IMR-90 (cell line): ENCODE measurements around the gene CUX1. TPM values are rescaled to one million over a fixed set of nuclear protein-coding genes. Genes with fewer than 3 reads are reported as not detected.

Experiments
- ATAC-seq: fragments of 200-7000 bp; cut with Tn5 transposase; 2 replicates; pipeline ENCODE4 v1.9.1; 2020; ENCODE audit warnings: low read depth, mild to moderate bottlenecking, moderate library complexity
- BruUV-seq: library from RNA; stranded (reverse); fragments of 400-500 nt; replicated peaks from 2 replicates; lab custom pipeline; 2021; lab: Mats Ljungman, UMichigan
- CTCF ChIA-PET: fragments of 300-600 bp; formaldehyde crosslinking; extraction: SDS; loops from one replicate; lab custom pipeline; 2021; ENCODE audit warnings: antibody characterized with exemption; lab: Yijun Ruan, JAX
- POLR2A ChIA-PET: fragments of 300-600 bp; sonication (Branson Sonifier 250); formaldehyde crosslinking; loops from one replicate; lab custom pipeline; 2022; ENCODE audit warnings: antibody characterized with exemption; ENCODE audit not compliant: unreplicated experiment; lab: Charles Lee
- DNase-seq: peaks from one replicate; pipeline ENCODE4 v3.0.0; 2013
- H2AFZ ChIP-seq: replicated peaks from 2 replicates; pipeline ENCODE3; 2013; ENCODE audit warnings: low read length, mild to moderate bottlenecking; ENCODE audit not compliant: poor library complexity
- H2AK5ac ChIP-seq: 2 replicates; pipeline ENCODE4 v1.6.1; 2013; ENCODE audit warnings: low read depth, low read length, inconsistent platforms
- H2AK9ac ChIP-seq: replicated peaks from 2 replicates; pipeline ENCODE3; 2013; ENCODE audit warnings: mild to moderate bottlenecking, low read depth, low read length, moderate library complexity; ENCODE audit not compliant: poor library complexity
- H2BK120ac ChIP-seq: 2 replicates; pipeline ENCODE4 v1.6.1; 2013; ENCODE audit warnings: low read depth, low read length, inconsistent platforms
- H2BK15ac ChIP-seq: 3 replicates; pipeline ENCODE4 v1.6.1; 2013; ENCODE audit warnings: low read depth, low read length, inconsistent platforms
- H2BK20ac ChIP-seq: 2 replicates; pipeline ENCODE4 v1.6.1; 2013; ENCODE audit warnings: low read depth, mild to moderate bottlenecking, inconsistent platforms, low read length, moderate library complexity
- H2BK5ac ChIP-seq: 2 replicates; pipeline ENCODE4 v1.6.1; 2013; ENCODE audit warnings: mild to moderate bottlenecking, low read depth, low read length, inconsistent platforms; ENCODE audit not compliant: poor library complexity, severe bottlenecking
- H3K14ac ChIP-seq: replicated peaks from 2 replicates; pipeline ENCODE4 v1.6.1; 2013; ENCODE audit warnings: low read depth, low read length, inconsistent platforms
- H3K18ac ChIP-seq: 2 replicates; pipeline ENCODE4 v1.6.1; 2013; ENCODE audit warnings: low read depth, low read length, control low read depth
- H3K23ac ChIP-seq: 2 replicates; pipeline ENCODE4 v1.6.1; 2013; ENCODE audit warnings: low read depth, low read length, inconsistent platforms
- H3K27ac ChIP-seq: 2 replicates; pipeline ENCODE4 v1.5.1; 2013; ENCODE audit warnings: mild to moderate bottlenecking, control low read depth, low read length; ENCODE audit not compliant: insufficient read depth
- H3K27me3 ChIP-seq: 2 replicates; pipeline ENCODE4 v1.6.1; 2013; ENCODE audit warnings: low read length; ENCODE audit not compliant: control insufficient read depth, insufficient read depth
- H3K36me3 ChIP-seq: 2 replicates; pipeline ENCODE4 v1.6.1; 2013; ENCODE audit warnings: low read length, mixed read lengths; ENCODE audit not compliant: control insufficient read depth, insufficient read depth
- H3K4ac ChIP-seq: 2 replicates; pipeline ENCODE4 v1.6.1; 2013; ENCODE audit warnings: low read depth, low read length, inconsistent platforms
- H3K4me1 ChIP-seq: 2 replicates; pipeline ENCODE4 v1.6.1; 2013; ENCODE audit warnings: low read length, mixed read lengths; ENCODE audit not compliant: control insufficient read depth, insufficient read depth
- H3K4me2 ChIP-seq: 2 replicates; pipeline ENCODE4 v1.6.1; 2013; ENCODE audit warnings: low read depth, mild to moderate bottlenecking, control low read depth, low read length, moderate library complexity
- H3K4me3 ChIP-seq: 2 replicates; pipeline ENCODE4 v1.5.1; 2013; ENCODE audit warnings: low read depth, mild to moderate bottlenecking, control low read depth, low read length, moderate library complexity; ENCODE audit not compliant: insufficient read depth
- H3K56ac ChIP-seq: 2 replicates; pipeline ENCODE4 v1.6.1; 2013; ENCODE audit warnings: low read length, inconsistent platforms; ENCODE audit not compliant: insufficient read depth; ENCODE audit errors: extremely low read depth
- H3K79me1 ChIP-seq, 2 experiments: 2 replicates each; pipeline ENCODE4 v1.6.1; 2013; ENCODE audit warnings: low read length in 2 of 2, inconsistent platforms in 1 of 2, low read depth in 1 of 2
- H3K9ac ChIP-seq: 2 replicates; pipeline ENCODE4 v1.6.1; 2013; ENCODE audit warnings: low read depth, low read length, control low read depth
- H3K9me1 ChIP-seq: 2 replicates; pipeline ENCODE4 v1.6.1; 2013; ENCODE audit warnings: low read length, inconsistent platforms; ENCODE audit not compliant: insufficient read depth
- H3K9me3 ChIP-seq: 2 replicates; pipeline ENCODE4 v1.6.1; 2013; ENCODE audit warnings: low read length; ENCODE audit not compliant: control insufficient read depth, insufficient read depth
- H4K20me1 ChIP-seq: 2 replicates; pipeline ENCODE4 v1.6.1; 2013; ENCODE audit warnings: low read length, inconsistent platforms; ENCODE audit not compliant: insufficient read depth
- H4K5ac ChIP-seq: 2 replicates; pipeline ENCODE4 v1.6.1; 2013; ENCODE audit warnings: mild to moderate bottlenecking, low read depth, low read length, control low read depth
- H4K8ac ChIP-seq, 2 experiments: 2 replicates each; pipeline ENCODE4 v1.6.1; 2013; ENCODE audit warnings: low read depth in 2 of 2, low read length in 2 of 2, control low read depth in 1 of 2, inconsistent platforms in 1 of 2
- H4K91ac ChIP-seq: 2 replicates; pipeline ENCODE4 v1.6.1; 2013; ENCODE audit warnings: low read depth, low read length, inconsistent platforms; ENCODE audit not compliant: insufficient read depth
- BHLHE40 ChIP-seq: fragments of 150-350 bp; IDR thresholded peaks from 2 replicates; pipeline ENCODE4 v1.6.1; 2016; ENCODE audit warnings: mild to moderate bottlenecking, low read depth, low read length
- CEBPB ChIP-seq: IDR thresholded peaks from 2 replicates; pipeline ENCODE4 v1.6.1; 2012; ENCODE audit warnings: low read depth, low read length, improper control_type of control experiment
- CHD1 ChIP-seq: IDR thresholded peaks from 2 replicates; pipeline ENCODE4 v1.6.1; 2012; ENCODE audit warnings: low read depth, low read length, improper control_type of control experiment
- CTCF ChIP-seq: conservative IDR thresholded peaks from 2 replicates; pipeline ENCODE4 v1.5.1; 2012; ENCODE audit warnings: mild to moderate bottlenecking, low read depth, low read length, improper control_type of control experiment
- ELK1 ChIP-seq: fragments of 150-350 bp; IDR thresholded peaks from 2 replicates; pipeline ENCODE4 v1.6.1; 2016; ENCODE audit warnings: low read depth, mild to moderate bottlenecking, low read length, moderate library complexity, borderline replicate concordance
- FOS ChIP-seq: fragments of 150-350 bp; IDR thresholded peaks from 2 replicates; pipeline ENCODE4 v1.6.1; 2016; ENCODE audit warnings: low read depth, low read length
- MAFK ChIP-seq: IDR thresholded peaks from 2 replicates; pipeline ENCODE4 v1.6.1; 2012; ENCODE audit warnings: low read depth, low read length, improper control_type of control experiment
- MAZ ChIP-seq: IDR thresholded peaks from 2 replicates; pipeline ENCODE4 v1.6.1; 2012; ENCODE audit warnings: low read depth, mild to moderate bottlenecking, low read length, improper control_type of control experiment, moderate library complexity, borderline replicate concordance
- MXI1 ChIP-seq: IDR thresholded peaks from 2 replicates; pipeline ENCODE4 v1.6.1; 2012; ENCODE audit warnings: low read depth, mild to moderate bottlenecking, low read length, moderate library complexity, borderline replicate concordance
- NFE2L2 ChIP-seq: fragments of 150-350 bp; IDR thresholded peaks from 2 replicates; pipeline ENCODE4 v1.6.1; 2016; ENCODE audit warnings: low read depth, mild to moderate bottlenecking, low read length
- POLR2A ChIP-seq: IDR thresholded peaks from 2 replicates; pipeline ENCODE4 v1.6.1; 2012; ENCODE audit warnings: mild to moderate bottlenecking, low read depth, low read length
- RAD21 ChIP-seq: IDR thresholded peaks from 2 replicates; pipeline ENCODE4 v1.6.1; 2012; ENCODE audit warnings: low read length, improper control_type of control experiment
- RCOR1 ChIP-seq: IDR thresholded peaks from 2 replicates; pipeline ENCODE4 v1.6.1; 2012; ENCODE audit warnings: mild to moderate bottlenecking, low read length, improper control_type of control experiment; ENCODE audit not compliant: insufficient replicate concordance
- RFX5 ChIP-seq: IDR thresholded peaks from 2 replicates; pipeline ENCODE4 v1.8.0; 2012; ENCODE audit warnings: low read depth, mild to moderate bottlenecking, low read length, moderate library complexity
- SMC3 ChIP-seq: fragments of 150-350 bp; IDR thresholded peaks from 2 replicates; pipeline ENCODE4 v1.6.1; 2016; ENCODE audit warnings: low read depth, mild to moderate bottlenecking, antibody characterized with exemption, low read length, moderate library complexity
- USF2 ChIP-seq: fragments of 150-350 bp; IDR thresholded peaks from 2 replicates; pipeline ENCODE4 v1.6.1; 2017; ENCODE audit warnings: mild to moderate bottlenecking, antibody characterized with exemption, low read length, low read depth
- WGBS, 2 experiments: methylation state at CpG; one replicate each; pipeline versions ENCODE4 v1.1.5 to v1.1.7; 2013; ENCODE audit warnings: missing lambda C conversion rate in 2 of 2; ENCODE audit not compliant: insufficient read length in 1 of 2; ENCODE audit errors: extremely low coverage in 2 of 2; 5-methylcytosine and 5-hydroxymethylcytosine counted together
- dilution Hi-C: fragments of 300-500 bp; cut with HindIII; formaldehyde crosslinking; loops from one replicate; pipeline ENCODE4 v1.14.3; 2018; ENCODE audit warnings: low sequenced_read_pairs; ENCODE audit not compliant: unreplicated experiment
- in situ Hi-C: fragments of 300-500 bp; cut with MboI; formaldehyde crosslinking; loops from 3 replicates; pipeline ENCODE4 v1.14.3; 2019; ENCODE audit warnings: low sequenced_read_pairs, inconsistent platforms, mixed read lengths
- intact Hi-C: fragments of 100-400 bp; cut with micrococcal nuclease; formaldehyde crosslinking; loops from 2 replicates; pipeline ENCODE4 v1.10.0; 2022
- polyA plus RNA-seq, 3 experiments: library from polyadenylated mRNA; depleted of rRNA; stranded (reverse); fragments of >200 nt; gene quantifications; 2 replicates each; pipeline ENCODE4 v1.2.3, GENCODE V29; 2012; ENCODE audit warnings: low replicate concordance in 1 of 3
- total RNA-seq: library from RNA; depleted of rRNA; stranded (reverse); fragments of >200 nt; gene quantifications from 2 replicates; pipeline ENCODE4 v1.2.3, GENCODE V29; 2012

The CUX1 gene
- total and polyA plus RNA-seq, 2 of the 4 experiments (the other 2 are of a cell fraction) = 19.7 to 46.4 TPM

- no peak overlapping the region for H2BK120ac ChIP-seq
- no peak overlapping the region for H3K14ac ChIP-seq
- ChIA-PET POLR2A (no interaction called here), CTCF (no interaction called here)
- H3K56ac ChIP-seq = no peak overlapping the region
- no peak for TF ChIP-seq ELK1
- TF ChIP-seq RFX5 = no peak
- TF ChIP-seq MAZ = no peak
- no peak for TF ChIP-seq BHLHE40
- TF ChIP-seq USF2 = no peak
- no peak for TF ChIP-seq SMC3
- no peak for TF ChIP-seq CHD1
- TF ChIP-seq RCOR1 = no peak
- TF ChIP-seq POLR2A = no peak
- no peak for TF ChIP-seq NFE2L2
- TF ChIP-seq RAD21 = no peak
- TF ChIP-seq MAFK = no peak
- no peak for TF ChIP-seq FOS
- TF ChIP-seq CTCF = no peak
- TF ChIP-seq MXI1 = no peak
- TF ChIP-seq CEBPB = no peak
- H4K20me1 ChIP-seq = peaks cover 14% of the 10 kb centered on the region; the same call in 1 of the 2 replicates
- H2AK9ac ChIP-seq = no peak overlapping the region
- no peak overlapping the region for H2BK20ac ChIP-seq
- H3K9me1 ChIP-seq = peaks cover 17% of the 10 kb centered on the region; the same call in 1 of the 2 replicates
- H2BK15ac ChIP-seq = no peak overlapping the region
- BruUV-seq = no TSS peak
- no peak overlapping the region for H3K18ac ChIP-seq
- no peak overlapping the region for H2BK5ac ChIP-seq
- 82% methylated on average over 7 of the region's 16 CpGs; no CpG with 5 or more reads in 1 of the 2 experiments for WGBS, 2 experiments
- no peak overlapping the region for H4K8ac ChIP-seq
- H3K79me1 ChIP-seq = peaks cover 19 to 25% of the 10 kb centered on the region in 2 experiments; a peak in 3 of 4 replicates
- peaks cover 11% of the 10 kb centered on the region; the same call in 1 of the 2 replicates for H3K36me3 ChIP-seq
- H3K9me3 ChIP-seq = no peaks in the 10 kb centered on the region
- no peak overlapping the region for H4K5ac ChIP-seq
- no peak overlapping the region for H4K91ac ChIP-seq
- no peak overlapping the region for H3K4ac ChIP-seq
- no peak overlapping the region for H2AK5ac ChIP-seq
- in situ Hi-C loops = no loop called here
- H3K4me3 ChIP-seq = no peak overlapping the region
- H3K27ac ChIP-seq = no peak overlapping the region
- ATAC-seq (no peak), DNase-seq (no peak)
- intact Hi-C loops = no loop called here
- no peak overlapping the region for H2AFZ ChIP-seq
- no peak overlapping the region for H3K9ac ChIP-seq
- dilution Hi-C loops = no loop called here
- no peaks in the 10 kb centered on the region for H3K27me3 ChIP-seq
- no peaks in the 10 kb centered on the region for H3K4me1 ChIP-seq
- no peak overlapping the region for H3K23ac ChIP-seq
- H3K4me2 ChIP-seq = no peak overlapping the region
These were observed 278.0 kb downstream of the CUX1 start for GRCh38 chr7:102095321-102096011.
